ENCODE data around the gene TMEM92.
"Not testable (repeated sequence)": the region's sequence is repeated elsewhere in the genome, so short reads cannot be mapped to it uniquely, and the experiment has no call there.

GRCh38 chr17:50316660-50317059 lies 42.4 kb downstream of the TMEM92 start:
- TF ChIP-seq, protein P1, sequence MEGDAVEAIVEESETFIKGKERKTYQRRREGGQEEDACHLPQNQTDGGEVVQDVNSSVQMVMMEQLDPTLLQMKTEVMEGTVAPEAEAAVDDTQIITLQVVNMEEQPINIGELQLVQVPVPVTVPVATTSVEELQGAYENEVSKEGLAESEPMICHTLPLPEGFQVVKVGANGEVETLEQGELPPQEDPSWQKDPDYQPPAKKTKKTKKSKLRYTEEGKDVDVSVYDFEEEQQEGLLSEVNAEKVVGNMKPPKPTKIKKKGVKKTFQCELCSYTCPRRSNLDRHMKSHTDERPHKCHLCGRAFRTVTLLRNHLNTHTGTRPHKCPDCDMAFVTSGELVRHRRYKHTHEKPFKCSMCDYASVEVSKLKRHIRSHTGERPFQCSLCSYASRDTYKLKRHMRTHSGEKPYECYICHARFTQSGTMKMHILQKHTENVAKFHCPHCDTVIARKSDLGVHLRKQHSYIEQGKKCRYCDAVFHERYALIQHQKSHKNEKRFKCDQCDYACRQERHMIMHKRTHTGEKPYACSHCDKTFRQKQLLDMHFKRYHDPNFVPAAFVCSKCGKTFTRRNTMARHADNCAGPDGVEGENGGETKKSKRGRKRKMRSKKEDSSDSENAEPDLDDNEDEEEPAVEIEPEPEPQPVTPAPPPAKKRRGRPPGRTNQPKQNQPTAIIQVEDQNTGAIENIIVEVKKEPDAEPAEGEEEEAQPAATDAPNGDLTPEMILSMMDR (conservative IDR thresholded peaks at IDR 0.05; ENCODE audit: low read length): not testable (repeated sequence)
- not testable (repeated sequence) for TF ChIP-seq EZH2phosphoT487 (IDR thresholded peaks at IDR 0.05; ENCODE audit: borderline replicate concordance)

All from Loucy (cell line).